ENCODE data around the gene COPZ2. TPM values are rescaled to one million over a fixed set of nuclear protein-coding genes. Genes with fewer than 3 reads are reported as not detected.

COPZ2 gene
- total RNA-seq, 2 experiments from 2014 or later = 3.4 to 4.0 TPM

GRCh38 chr17:47986520-47986919, 51.1 kb downstream of the COPZ2 start:
- no peak for DNase-seq
- H3K27me3 Mint-ChIP-seq = no peaks in the 10 kb centered on the region
- CTCF ChIA-PET = interaction anchor here (1.2 to 1.9 kb wide), 2 partner anchors 8 to 37 kb away, joined by 3 to 6 read pairs; no protein-coding TSS in a partner anchor
- POLR2A ChIA-PET = no interaction called here
- no peak overlapping the region for H3K4me3 Mint-ChIP-seq
- no peak overlapping the region for H3K27ac Mint-ChIP-seq
- peaks cover 3% of the 10 kb centered on the region for H3K36me3 Mint-ChIP-seq (ENCODE audit: low read depth)
- H3K9me3 Mint-ChIP-seq = no peaks in the 10 kb centered on the region
- peaks cover 21% of the 10 kb centered on the region for H3K4me1 Mint-ChIP-seq

GRCh38 chr17:47983492-47984223, 53.9 kb downstream of the COPZ2 start:
- no peak overlapping the region for H3K4me3 Mint-ChIP-seq
- CTCF ChIA-PET = interaction anchor here (0.6 to 1.5 kb wide), 3 partner anchors 13 to 126 kb away, joined by 3 to 10 read pairs (median 5); partner anchors contain the start of gene CDK5RAP3
- no peak overlapping the region for H3K27ac Mint-ChIP-seq
- no peaks in the 10 kb centered on the region for H3K9me3 Mint-ChIP-seq
- no peak for DNase-seq
- POLR2A ChIA-PET = no interaction called here
- peaks cover 16% of the 10 kb centered on the region for H3K4me1 Mint-ChIP-seq
- peaks cover 11% of the 10 kb centered on the region for H3K36me3 Mint-ChIP-seq (ENCODE audit: low read depth)
- no peaks in the 10 kb centered on the region for H3K27me3 Mint-ChIP-seq

GRCh38 chr17:47982645-47983390, 54.8 kb downstream of the COPZ2 start:
- POLR2A ChIA-PET = no interaction called here

GRCh38 chr17:47982091-47982617, 55.4 kb downstream of the COPZ2 start:
- ChIA-PET POLR2A (no interaction called here), CTCF (interaction anchor here (0.9 to 1.5 kb wide), 3 partner anchors 11 to 93 kb away, joined by 3 to 10 read pairs (median 4); partner anchors contain the start of gene CDK5RAP3)
- no peak overlapping the region for H3K27ac Mint-ChIP-seq
- H3K9me3 Mint-ChIP-seq = no peaks in the 10 kb centered on the region
- peaks cover 21% of the 10 kb centered on the region for H3K36me3 Mint-ChIP-seq (ENCODE audit: low read depth)
- no peaks in the 10 kb centered on the region for H3K27me3 Mint-ChIP-seq
- no peak overlapping the region for H3K4me3 Mint-ChIP-seq
- no peak for DNase-seq
- H3K4me1 Mint-ChIP-seq = peaks cover 13% of the 10 kb centered on the region

More at GRCh38 chr17:47982645-47983390, 54.8 kb downstream of the COPZ2 start:
- Mint-ChIP-seq H3K4me3 (no peak overlapping the region), H3K4me1 (peaks cover 13% of the 10 kb centered on the region), H3K27me3 (no peaks in the 10 kb centered on the region), H3K36me3 (ENCODE audit: low read depth) (peaks cover 17% of the 10 kb centered on the region), H3K27ac (no peak overlapping the region), H3K9me3 (no peaks in the 10 kb centered on the region)
- CTCF ChIA-PET = interaction anchor here (1.0 to 1.5 kb wide), 3 partner anchors 12 to 32 kb away, joined by 3 to 10 read pairs (median 5); partner anchors contain the start of gene CDK5RAP3
- no peak for DNase-seq

GRCh38 chr17:47981462-47981861, 56.1 kb downstream of the COPZ2 start:
- H3K36me3 Mint-ChIP-seq (ENCODE audit: low read depth) = peaks cover 27% of the 10 kb centered on the region
- DNase-seq = no peak
- H3K4me1 Mint-ChIP-seq = peaks cover 14% of the 10 kb centered on the region
- H3K4me3 Mint-ChIP-seq = no peak overlapping the region
- CTCF ChIA-PET = interaction anchor here (0.9 to 4.2 kb wide), 3 partner anchors 10 to 93 kb away, joined by 4 to 33 read pairs (median 15); partner anchors contain the start of gene CDK5RAP3
- POLR2A ChIA-PET = no interaction called here
- H3K9me3 Mint-ChIP-seq = no peaks in the 10 kb centered on the region
- no peaks in the 10 kb centered on the region for H3K27me3 Mint-ChIP-seq
- no peak overlapping the region for H3K27ac Mint-ChIP-seq

DNA sequence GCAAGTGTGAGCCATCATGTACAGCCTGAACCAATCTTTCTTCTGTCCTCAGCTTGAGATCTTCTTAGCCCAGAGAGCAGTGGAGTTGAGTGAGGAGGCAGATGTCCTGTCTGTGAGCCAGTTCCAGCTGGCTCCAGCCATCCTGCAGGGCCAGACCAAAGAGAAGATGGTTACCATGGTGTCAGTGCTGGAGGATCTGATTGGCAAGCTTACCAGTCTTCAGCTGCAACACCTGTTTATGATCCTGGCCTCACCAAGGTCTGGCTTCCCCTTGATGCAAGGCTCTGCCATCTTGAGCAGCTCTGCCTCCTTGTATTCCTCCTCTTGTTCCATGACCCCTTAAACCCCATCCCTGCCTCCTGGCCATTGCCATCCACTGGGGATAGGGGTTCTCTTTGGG, 57.1 kb downstream of the COPZ2 start:
- peaks cover 31% of the 10 kb centered on the region for H3K36me3 Mint-ChIP-seq (ENCODE audit: low read depth)
- ChIA-PET CTCF (interaction anchor here (1.3 to 4.2 kb wide), 3 partner anchors 9 to 37 kb away, joined by 3 to 33 read pairs (median 15); partner anchors contain the start of gene CDK5RAP3), POLR2A (no interaction called here)
- H3K27me3 Mint-ChIP-seq = no peaks in the 10 kb centered on the region
- H3K4me1 Mint-ChIP-seq = peaks cover 14% of the 10 kb centered on the region
- no peak overlapping the region for H3K27ac Mint-ChIP-seq
- no peak for DNase-seq
- no peak overlapping the region for H3K4me3 Mint-ChIP-seq
- no peaks in the 10 kb centered on the region for H3K9me3 Mint-ChIP-seq

- peak; percentile 67 for DNase-seq
- no peak overlapping the region for H3K27ac Mint-ChIP-seq
- H3K4me1 Mint-ChIP-seq = peaks cover 16% of the 10 kb centered on the region
- ChIA-PET CTCF (interaction anchor here (0.7 to 4.2 kb wide), 17 partner anchors 8 to 137 kb away, joined by 3 to 33 read pairs (median 4); partner anchors contain the start of genes CDK5RAP3 and PRR15L), POLR2A (interaction anchor here (0.7 kb wide), 1 partner anchor 56 kb away, joined by 4 read pairs; no protein-coding TSS in a partner anchor)
- H3K27me3 Mint-ChIP-seq = no peaks in the 10 kb centered on the region
- peaks cover 44% of the 10 kb centered on the region for H3K36me3 Mint-ChIP-seq (ENCODE audit: low read depth)
- H3K9me3 Mint-ChIP-seq = no peaks in the 10 kb centered on the region
- H3K4me3 Mint-ChIP-seq = no peak overlapping the region
These were observed 59.3 kb downstream of the COPZ2 start for GRCh38 chr17:47978324-47978723.

Small RNA genes lying within 50 kb of the gene (microRNA-seq; reads per million reads assigned to microRNA genes)
- gene MIR152 (ENCODE audit: borderline microRNAs expressed, borderline replicate concordance) = 33.1 reads per million, percentile 58 among the genes with 10 or more reads in this experiment

Other genes starting within 250 kb of the COPZ2 start
- gene OSBPL7, start 216.0 kb downstream of the COPZ2 start, total RNA-seq = 10 to 100 TPM; 40.8 to 43.8 TPM
- gene MRPL10, start 206.3 kb downstream of the COPZ2 start, total RNA-seq = 10 to 100 TPM; 46.9 to 51.9 TPM
- gene LRRC46, start 206.1 kb downstream of the COPZ2 start, total RNA-seq = 1 to 10 TPM in 1 of 2 experiments, under 1 TPM in 1; 0.79 to 1.4 TPM
- 10 to 100 TPM; 26.8 to 33.2 TPM for gene SCRN2, start 196.5 kb downstream of the COPZ2 start, total RNA-seq
- not detected for gene SP6, start 186.6 kb downstream of the COPZ2 start, total RNA-seq
- 10 to 100 TPM; 27.6 to 33.8 TPM for gene SP2, start 141.6 kb downstream of the COPZ2 start, total RNA-seq
- gene PNPO, start 96.2 kb downstream of the COPZ2 start, total RNA-seq = 10 to 100 TPM; 30.9 to 36.5 TPM
- not detected for gene PRR15L, start 79.9 kb downstream of the COPZ2 start, total RNA-seq
- gene CDK5RAP3, start 66.7 kb downstream of the COPZ2 start, total RNA-seq = 100 to 1,000 TPM; 212 to 213 TPM
- gene NFE2L1, start 10.6 kb upstream of the COPZ2 start, total RNA-seq = 10 to 100 TPM; 53.2 to 65.9 TPM
- 10 to 100 TPM; 63.6 to 64.8 TPM for gene CBX1, start 63.7 kb upstream of the COPZ2 start, total RNA-seq
- 10 to 100 TPM; 21.2 to 22.4 TPM for gene SNX11, start 70.0 kb upstream of the COPZ2 start, total RNA-seq